RWPE1 (cell line): ENCODE measurements around the gene NKD1.

Source experiments
- CTCF ChIA-PET: fragments of 350-600 bp; sonication (Branson Sonifier 250); formaldehyde crosslinking; extraction: SDS; loops from one replicate; lab custom pipeline; 2021; lab: Yijun Ruan, JAX
- POLR2A ChIA-PET: fragments of 400-600 bp; formaldehyde crosslinking; extraction: SDS; loops from one replicate; lab custom pipeline; 2020; ENCODE audit warnings: antibody characterized with exemption; ENCODE audit not compliant: low non-redundant PET; lab: Yijun Ruan, JAX
- DNase-seq: peaks from one replicate; pipeline ENCODE4 v3.0.0; 2012; ENCODE audit warnings: low spot score
- H3K27ac ChIP-seq: fragments of 450-650 bp; 2 replicates; pipeline ENCODE4 v1.5.1; 2017
- CTCF ChIP-seq: fragments of 450-650 bp; conservative IDR thresholded peaks from 2 replicates; pipeline ENCODE4 v1.5.1; 2017; ENCODE audit warnings: low read depth, mild to moderate bottlenecking

NKD1 gene

GRCh38 chr16:50626868-50627267, 78.7 kb downstream of the NKD1 start:
- no peak for DNase-seq
- ChIA-PET CTCF (interaction anchor here (0.6 to 1.1 kb wide), 2 partner anchors 125 to 252 kb away, joined by 3 to 4 read pairs; no protein-coding TSS in a partner anchor), POLR2A (interaction anchor here (0.7 kb wide), 2 partner anchors 8 to 300 kb away, joined by 3 read pairs; no protein-coding TSS in a partner anchor)
- no peak for TF ChIP-seq CTCF
- H3K27ac ChIP-seq, result no peak overlapping the region

- no peak for TF ChIP-seq CTCF
- CTCF ChIA-PET, result interaction anchor here (1.0 to 1.1 kb wide), 2 partner anchors 38 to 252 kb away, joined by 3 read pairs; no protein-coding TSS in a partner anchor
- POLR2A ChIA-PET, result interaction anchor here (0.7 kb wide), 2 partner anchors 8 to 301 kb away, joined by 3 read pairs; no protein-coding TSS in a partner anchor
- no peak overlapping the region for H3K27ac ChIP-seq
- no peak for DNase-seq
Observed at GRCh38 chr16:50627419-50627818, 79.2 kb downstream of the NKD1 start.

GRCh38 chr16:50628156-50628802, 80.1 kb downstream of the NKD1 start:
- CTCF ChIA-PET, result interaction anchor here (0.7 to 1.1 kb wide), 4 partner anchors 10 to 1237 kb away, joined by 3 to 8 read pairs (median 4); no protein-coding TSS in a partner anchor
- DNase-seq, result no peak
- POLR2A ChIA-PET, result no interaction called here
- H3K27ac ChIP-seq, result no peak overlapping the region
- no peak for TF ChIP-seq CTCF

- no peak for TF ChIP-seq CTCF
- ChIA-PET CTCF (interaction anchor here (0.6 kb wide), 1 partner anchor 1898 kb away, joined by 4 read pairs; no protein-coding TSS in a partner anchor), POLR2A (no interaction called here)
- H3K27ac ChIP-seq, result no peak overlapping the region
- no peak for DNase-seq
Observed at GRCh38 chr16:50629334-50629733, 81.1 kb downstream of the NKD1 start.

- no peak for DNase-seq
- no peak overlapping the region for H3K27ac ChIP-seq
- CTCF ChIA-PET, result interaction anchor here (0.6 to 0.9 kb wide), 2 partner anchors 10 to 176 kb away, joined by 3 to 5 read pairs; no protein-coding TSS in a partner anchor
- POLR2A ChIA-PET, result no interaction called here
- no peak for TF ChIP-seq CTCF
Observed at GRCh38 chr16:50630394-50631020, 82.3 kb downstream of the NKD1 start.

- DNase-seq, result no peak
- CTCF ChIA-PET, result no interaction called here
- no peak overlapping the region for H3K27ac ChIP-seq
- POLR2A ChIA-PET, result no interaction called here
- no peak for TF ChIP-seq CTCF
Observed at GRCh38 chr16:50631249-50631984, 83.2 kb downstream of the NKD1 start.
